GM18870 (cell line): Measurements from ENCODE around the gene PHACTR2.
"Not testable (repeated sequence)": the region's sequence is repeated elsewhere in the genome, so short reads cannot be mapped to it uniquely, and the experiment has no call there.

ENCODE experiments used
- ATAC-seq: cut with Tn5 transposase; IDR thresholded peaks from one replicate; pipeline ENCODE4 v1.9.1; 2021; ENCODE audit warnings: moderate library complexity; ENCODE audit not compliant: unreplicated experiment

The PHACTR2 gene

GRCh38 chr6:143758551-143758950 is 80.8 kb downstream of the PHACTR2 start:
- ATAC-seq, result no peak

GRCh38 chr6:143759666-143760065 is 81.9 kb downstream of the PHACTR2 start:
- ATAC-seq, result no peak

- no peak for ATAC-seq
Measured at GRCh38 chr6:143761074-143761473, 83.3 kb downstream of the PHACTR2 start.

DNA sequence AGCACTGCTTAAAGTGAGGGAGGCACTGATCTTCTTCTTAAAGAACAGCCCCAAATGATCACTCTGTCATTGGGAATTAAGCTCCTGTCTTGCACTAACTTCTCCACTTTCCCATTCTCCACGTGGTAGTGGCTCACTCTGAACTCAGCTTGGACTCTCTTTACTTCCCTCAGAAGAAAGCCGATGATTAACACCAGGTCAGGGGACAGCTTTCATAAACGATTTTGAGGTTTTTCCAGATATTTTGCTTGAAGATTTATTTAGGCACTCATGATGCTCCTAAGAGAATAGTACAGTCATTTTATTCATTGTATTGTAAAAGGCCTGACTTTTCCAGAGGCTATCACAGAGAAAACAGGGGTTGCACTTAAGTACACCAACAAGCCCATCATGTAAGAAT is 84.4 kb downstream of the PHACTR2 start:
- ATAC-seq, result no peak

DNA sequence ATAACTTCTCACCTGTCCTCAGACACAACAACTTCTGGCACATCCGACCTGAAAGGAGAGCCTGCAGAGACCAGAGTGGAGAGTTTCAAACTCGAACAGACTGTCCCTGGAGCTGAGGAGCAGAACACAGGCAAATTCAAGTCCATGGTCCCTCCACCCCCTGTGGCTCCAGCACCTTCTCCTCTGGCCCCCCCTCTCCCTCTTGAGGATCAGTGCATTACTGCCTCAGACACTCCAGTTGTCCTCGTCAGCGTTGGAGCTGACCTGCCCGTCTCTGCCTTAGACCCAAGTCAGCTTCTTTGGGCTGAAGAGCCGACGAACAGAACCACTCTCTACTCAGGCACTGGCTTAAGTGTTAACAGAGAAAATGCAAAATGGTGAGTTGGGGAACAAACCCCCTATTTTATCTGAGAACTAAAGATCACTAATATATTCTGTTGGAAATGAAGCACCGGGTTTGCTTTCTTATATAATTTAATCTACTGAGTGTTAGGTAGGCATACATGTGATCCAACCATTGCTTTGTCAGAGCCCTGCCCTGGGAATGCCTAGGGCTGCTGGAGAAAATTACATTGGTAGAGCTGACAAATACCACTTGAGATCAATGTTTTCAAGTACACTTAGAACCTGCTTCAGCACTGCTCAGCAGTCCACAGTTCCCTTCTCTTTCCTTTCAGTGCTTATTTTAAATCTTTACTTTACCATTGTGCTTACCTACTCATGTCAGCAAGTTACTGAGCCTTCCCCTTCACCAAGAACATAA is 87.8 kb downstream of the PHACTR2 start:
- no peak for ATAC-seq

- ATAC-seq, result no peak
Measured at GRCh38 chr6:143766185-143766553, 88.4 kb downstream of the PHACTR2 start.

DNA sequence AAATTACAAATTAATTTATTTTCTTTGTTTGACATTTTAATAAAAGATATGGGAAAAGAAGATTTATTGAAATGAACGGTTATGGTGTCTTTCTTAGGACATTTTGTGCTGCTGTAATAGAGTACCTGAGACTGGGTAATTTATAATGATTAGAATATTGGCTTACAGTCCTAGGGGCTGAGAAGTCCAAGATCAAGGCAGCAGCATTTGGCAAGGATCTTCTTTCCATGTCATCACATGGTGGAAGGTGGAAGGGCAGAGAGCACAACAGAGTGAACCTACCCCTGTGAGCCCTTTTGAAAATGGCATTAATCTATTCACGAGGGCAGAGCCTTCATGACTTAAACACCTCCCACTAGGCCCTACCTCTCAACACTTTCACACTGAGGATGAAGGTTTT is 89.7 kb downstream of the PHACTR2 start:
- no peak for ATAC-seq

GRCh38 chr6:143772116-143773086 is 94.6 kb downstream of the PHACTR2 start:
- ATAC-seq, result no peak

DNA sequence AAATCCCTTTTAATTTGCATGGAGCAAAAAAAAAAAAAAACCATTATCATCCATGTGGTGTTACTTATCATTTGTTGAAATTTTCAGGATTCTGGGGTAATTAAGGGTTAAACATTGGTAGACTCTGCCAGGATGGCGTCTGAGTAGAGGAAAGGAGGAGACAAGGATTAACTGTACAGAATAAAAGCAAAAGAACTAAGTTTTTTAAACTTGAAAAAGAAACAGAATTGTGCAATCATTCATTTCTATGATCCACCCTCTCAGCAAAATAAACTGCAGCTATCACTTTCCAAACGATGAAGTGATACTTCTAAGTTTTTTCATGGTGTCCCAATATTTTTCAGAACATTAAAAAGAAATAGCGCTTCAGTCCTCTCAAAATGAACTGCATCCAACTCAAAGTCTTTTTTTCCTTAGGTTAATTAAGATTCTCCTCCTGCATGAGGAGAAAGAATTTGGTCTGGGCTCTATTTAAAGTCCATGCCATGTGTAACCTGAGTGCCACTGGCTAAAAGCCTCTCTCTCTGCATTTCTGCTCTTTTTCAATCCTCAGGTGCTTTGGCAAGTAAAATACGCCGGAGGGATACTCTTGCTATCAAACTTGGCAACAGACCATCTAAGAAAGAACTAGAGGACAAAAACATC is 95.9 kb downstream of the PHACTR2 start:
- ATAC-seq, result no peak

DNA sequence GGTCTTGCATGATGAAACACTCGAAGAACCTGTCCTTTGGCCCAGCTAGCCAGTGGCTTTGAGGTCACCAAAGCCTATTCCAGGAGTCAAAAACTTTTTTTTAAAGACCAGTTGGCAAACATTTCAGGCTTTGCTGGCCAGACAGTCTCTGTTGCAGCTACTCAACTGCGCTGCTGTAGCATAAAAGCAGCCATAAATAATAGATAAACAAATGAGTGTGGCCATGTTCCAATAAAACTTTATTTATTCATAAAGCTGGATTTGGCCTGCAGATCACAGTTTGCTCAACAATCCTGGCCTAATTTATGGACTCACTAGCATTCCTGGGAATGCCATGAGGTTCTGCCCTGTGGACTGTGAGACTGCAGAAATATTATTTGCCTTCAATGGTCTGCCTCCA is 96.6 kb downstream of the PHACTR2 start:
- ATAC-seq, result no peak

- ATAC-seq, result no peak
Measured at GRCh38 chr6:143775336-143775735, 97.6 kb downstream of the PHACTR2 start.

DNA sequence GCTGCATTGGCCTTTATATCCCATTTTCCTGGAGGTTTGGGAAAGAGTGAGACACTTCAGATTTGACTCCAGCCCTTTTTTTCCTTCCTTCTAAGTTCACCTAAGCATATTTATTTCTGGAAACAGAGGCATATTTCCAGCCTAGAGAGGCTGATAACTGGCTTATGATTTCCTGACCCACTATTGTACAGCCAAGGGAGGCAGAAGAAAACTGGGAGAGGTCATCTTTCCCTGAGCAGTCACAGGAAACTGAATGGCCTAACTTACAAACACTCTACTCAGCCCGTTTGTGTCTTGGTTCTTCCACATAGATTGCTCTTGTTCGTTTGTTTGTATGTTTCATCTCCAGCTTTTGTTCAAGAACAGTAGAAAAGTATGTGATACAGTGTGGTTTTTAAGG is 101.2 kb downstream of the PHACTR2 start:
- no peak for ATAC-seq

GRCh38 chr6:143782481-143782880 is 104.7 kb downstream of the PHACTR2 start:
- no peak for ATAC-seq

GRCh38 chr6:143783077-143783476 is 105.3 kb downstream of the PHACTR2 start:
- no peak for ATAC-seq

- no peak for ATAC-seq
Measured at GRCh38 chr6:143784316-143784715, 106.6 kb downstream of the PHACTR2 start.

- not testable (repeated sequence) for ATAC-seq
Measured at GRCh38 chr6:143786371-143786770, 108.6 kb downstream of the PHACTR2 start.

DNA sequence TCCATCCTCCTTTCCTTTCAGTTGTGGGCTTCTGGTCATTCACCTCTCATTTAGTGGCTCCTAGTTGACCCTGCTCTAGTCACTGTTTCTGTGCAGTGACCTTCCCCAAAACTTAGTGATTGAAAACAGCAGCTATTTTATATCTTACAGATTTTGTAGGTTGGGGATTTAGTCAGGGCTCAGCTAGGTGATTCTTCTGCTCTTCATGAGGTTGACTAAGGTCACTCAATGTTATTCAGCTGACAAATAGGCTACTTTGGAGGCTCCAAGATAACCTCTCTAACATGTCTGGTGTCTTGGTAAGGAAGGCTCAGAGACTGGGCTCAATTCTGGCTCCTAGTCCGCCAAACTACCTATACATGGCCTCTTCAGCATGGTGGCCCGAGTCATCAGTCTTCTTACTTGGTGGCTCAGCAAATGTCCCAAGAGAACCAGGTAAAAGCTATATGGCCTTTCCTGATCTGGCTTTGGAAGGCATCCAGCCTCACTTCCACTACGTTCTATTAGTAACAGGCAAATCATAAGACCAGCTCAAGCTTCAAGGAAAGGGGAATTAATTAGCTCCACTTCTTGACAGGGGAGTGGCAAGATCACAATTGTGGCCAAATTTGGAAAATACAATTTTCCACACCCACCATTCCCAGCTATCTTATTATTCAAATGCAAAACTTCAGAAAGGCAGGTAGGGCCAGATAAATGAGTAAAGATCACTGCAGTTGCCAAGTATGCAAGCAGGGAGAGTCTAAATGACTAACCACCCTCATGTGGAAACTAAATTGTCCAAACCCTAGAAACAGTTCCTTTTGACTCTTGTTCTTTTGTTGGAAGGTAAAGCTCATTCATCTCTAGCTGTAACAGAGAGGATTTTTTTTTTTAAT is 114.9 kb downstream of the PHACTR2 start:
- no peak for ATAC-seq

DNA sequence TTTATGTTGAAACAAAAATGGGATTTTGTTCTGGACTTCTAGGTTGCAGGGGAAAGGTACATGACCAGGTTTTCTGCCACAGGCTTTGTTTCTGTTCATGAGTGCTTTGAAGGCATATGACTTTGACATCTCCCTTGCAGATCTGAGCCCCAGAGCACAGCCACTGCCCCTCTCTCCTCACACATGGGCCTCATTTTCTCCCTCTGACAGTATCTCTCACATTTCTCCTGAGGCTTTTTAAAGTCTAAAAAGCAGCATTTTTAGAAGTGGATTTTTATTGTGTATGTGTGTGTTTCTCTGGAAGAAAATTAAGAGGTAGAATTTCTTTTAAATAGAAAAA is 115.5 kb downstream of the PHACTR2 start:
- ATAC-seq, result no peak

- ATAC-seq, result not testable (repeated sequence)
Measured at GRCh38 chr6:143796551-143796950, 118.8 kb downstream of the PHACTR2 start.

DNA sequence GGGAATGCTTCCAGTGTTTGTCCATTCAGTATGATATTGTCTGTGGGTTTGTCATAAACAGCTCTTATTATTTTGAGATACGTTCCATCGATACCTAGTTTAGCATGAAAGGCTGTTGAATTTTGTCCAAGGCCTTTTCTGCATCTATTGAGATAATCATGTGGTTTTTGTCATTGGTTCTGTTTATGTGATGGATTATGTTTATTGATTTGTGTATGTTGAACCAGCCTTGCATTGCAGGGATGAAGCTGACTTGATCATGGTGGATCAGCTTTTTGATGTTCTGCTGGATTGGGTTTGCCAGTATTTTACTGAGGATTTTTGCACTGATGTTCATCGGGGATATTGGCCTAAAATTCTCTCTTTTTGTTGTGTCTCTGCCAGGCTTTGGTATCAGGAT is 120.7 kb downstream of the PHACTR2 start:
- not testable (repeated sequence) for ATAC-seq
